OCI-LY1 (cell line): ENCODE measurements around the gene GAPDHS.

ENCODE experiments used
- H2AFZ ChIP-seq: fragments of 200-600 bp; sonication (generic), shearing (Covaris generic); 2 replicates; pipeline ENCODE4 v1.6.0; 2014; ENCODE audit warnings: antibody characterized with exemption, mild to moderate bottlenecking, low read length
- H3F3A ChIP-seq: fragments of 200-600 bp; sonication (generic), shearing (Covaris generic); 2 replicates; pipeline ENCODE4 v1.6.0; 2014; ENCODE audit warnings: mild to moderate bottlenecking, antibody characterized with exemption, low read length, moderate library complexity; ENCODE audit not compliant: insufficient read depth
- H3K27ac ChIP-seq: fragments of 200-600 bp; sonication (generic); 2 replicates; pipeline ENCODE4 v1.5.1; 2014; ENCODE audit warnings: low read length, mixed run types, mild to moderate bottlenecking, low read depth; ENCODE audit not compliant: poor library complexity, severe bottlenecking
- H3K27me3 ChIP-seq: fragments of 200-600 bp; sonication (generic); 2 replicates; pipeline ENCODE4 v1.6.0; 2014; ENCODE audit warnings: antibody characterized with exemption, mild to moderate bottlenecking, low read length, moderate library complexity; ENCODE audit not compliant: insufficient read depth
- H3K36me3 ChIP-seq: fragments of 200-600 bp; sonication (generic); 2 replicates; pipeline ENCODE4 v1.6.1; 2014; ENCODE audit warnings: mild to moderate bottlenecking, antibody characterized with exemption, low read length, moderate library complexity, mixed read lengths; ENCODE audit not compliant: insufficient read depth
- H3K4me1 ChIP-seq: fragments of 200-600 bp; sonication (generic); 2 replicates; pipeline ENCODE4 v1.5.1; 2014; ENCODE audit warnings: mild to moderate bottlenecking, low read length, moderate library complexity; ENCODE audit not compliant: insufficient read depth, severe bottlenecking
- H3K4me2 ChIP-seq: fragments of 200-600 bp; sonication (generic), shearing (Covaris generic); 2 replicates; pipeline ENCODE4 v1.6.1; 2014; ENCODE audit warnings: low read length
- H3K4me3 ChIP-seq: fragments of 200-600 bp; sonication (generic); 2 replicates; pipeline ENCODE4 v1.5.1; 2014; ENCODE audit warnings: low read length, low read depth, mild to moderate bottlenecking, mixed read lengths; ENCODE audit not compliant: poor library complexity, severe bottlenecking
- H3K79me2 ChIP-seq: fragments of 200-600 bp; shearing (Covaris generic); 2 replicates; pipeline ENCODE4 v1.6.1; 2016; ENCODE audit warnings: mixed run types, low read length, mixed read lengths; ENCODE audit not compliant: insufficient read depth
- H3K9ac ChIP-seq: fragments of 200-600 bp; sonication (generic), shearing (Covaris generic); 2 replicates; pipeline ENCODE4 v1.6.1; 2014; ENCODE audit warnings: mild to moderate bottlenecking, low read length, mixed read lengths
- H3K9me2 ChIP-seq: fragments of 200-600 bp; sonication (generic), shearing (Covaris generic); 2 replicates; pipeline ENCODE4 v1.6.1; 2014; ENCODE audit warnings: low read depth, mild to moderate bottlenecking, low read length, mixed read lengths
- H3K9me3 ChIP-seq: fragments of 200-600 bp; shearing (Covaris generic); 2 replicates; pipeline ENCODE4 v1.6.1; 2014; ENCODE audit warnings: low read length, mixed read lengths
- H4K20me1 ChIP-seq: fragments of 200-600 bp; sonication (generic), shearing (Covaris generic); 2 replicates; pipeline ENCODE4 v1.6.0; 2016; ENCODE audit warnings: mild to moderate bottlenecking, low read length; ENCODE audit not compliant: insufficient read depth
- EZH2 ChIP-seq: fragments of 200-600 bp; sonication (generic), shearing (Covaris generic); IDR thresholded peaks from 2 replicates; pipeline ENCODE4 v1.8.0; 2017; ENCODE audit warnings: borderline replicate concordance, mixed run types, mild to moderate bottlenecking, antibody characterized with exemption, low read length, moderate library complexity, mixed read lengths
- TF ChIP-seq, protein P1 (sequence below): fragments of 200-600 bp; sonication (generic), shearing (Covaris generic); IDR thresholded peaks from 2 replicates; pipeline ENCODE4 v1.5.1; 2017; ENCODE audit warnings: mild to moderate bottlenecking, antibody characterized with exemption, low read length, moderate library complexity, mixed read lengths

Gene GAPDHS

DNA sequence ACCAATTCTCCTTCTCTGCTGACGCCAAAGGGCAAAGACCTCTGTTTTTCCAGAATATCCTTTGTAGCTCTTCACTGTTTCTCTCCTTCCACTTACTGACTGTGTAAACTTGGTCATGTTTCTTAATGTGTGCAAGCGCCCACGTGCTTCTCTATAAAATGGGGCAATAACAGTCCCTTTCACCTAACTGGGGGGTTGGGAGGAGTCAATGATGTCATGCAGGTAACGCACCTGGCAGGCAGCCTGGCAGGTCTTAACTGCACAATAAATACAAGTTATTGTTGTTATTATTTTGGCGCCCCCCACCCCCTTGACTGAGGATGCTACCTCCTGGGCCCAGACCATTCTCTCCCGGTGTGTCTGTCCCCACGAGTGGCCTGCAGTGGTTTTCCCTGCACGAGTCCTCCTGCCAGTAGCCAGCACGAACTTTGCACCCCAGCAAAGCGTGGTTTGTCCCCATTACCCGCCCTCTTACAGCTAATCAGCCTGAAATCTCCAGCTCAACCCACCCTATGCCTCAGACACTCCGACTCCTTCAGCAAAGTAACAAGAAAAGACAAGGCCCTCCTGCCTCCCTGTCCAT lies 10.4 kb upstream of the GAPDHS start:
- Histone ChIP-seq H3K36me3 (no peaks in the 10 kb centered on the region), H3K9ac (no peak overlapping the region), H3K4me2 (no peak overlapping the region), H3F3A (no peaks in the 10 kb centered on the region), H3K9me2 (no peaks in the 10 kb centered on the region), H4K20me1 (no peaks in the 10 kb centered on the region), H3K4me1 (no peaks in the 10 kb centered on the region), H3K9me3 (no peaks in the 10 kb centered on the region), H2AFZ (no peak overlapping the region), H3K27ac (no peak overlapping the region), H3K4me3 (no peak overlapping the region), H3K79me2 (no peaks in the 10 kb centered on the region), H3K27me3 (0 out of 2 replicates have a peak, but pooled peaks cover 10% of the 10 kb centered on the region)
- no peak for TF ChIP-seq EZH2
- TF ChIP-seq, protein P1, sequence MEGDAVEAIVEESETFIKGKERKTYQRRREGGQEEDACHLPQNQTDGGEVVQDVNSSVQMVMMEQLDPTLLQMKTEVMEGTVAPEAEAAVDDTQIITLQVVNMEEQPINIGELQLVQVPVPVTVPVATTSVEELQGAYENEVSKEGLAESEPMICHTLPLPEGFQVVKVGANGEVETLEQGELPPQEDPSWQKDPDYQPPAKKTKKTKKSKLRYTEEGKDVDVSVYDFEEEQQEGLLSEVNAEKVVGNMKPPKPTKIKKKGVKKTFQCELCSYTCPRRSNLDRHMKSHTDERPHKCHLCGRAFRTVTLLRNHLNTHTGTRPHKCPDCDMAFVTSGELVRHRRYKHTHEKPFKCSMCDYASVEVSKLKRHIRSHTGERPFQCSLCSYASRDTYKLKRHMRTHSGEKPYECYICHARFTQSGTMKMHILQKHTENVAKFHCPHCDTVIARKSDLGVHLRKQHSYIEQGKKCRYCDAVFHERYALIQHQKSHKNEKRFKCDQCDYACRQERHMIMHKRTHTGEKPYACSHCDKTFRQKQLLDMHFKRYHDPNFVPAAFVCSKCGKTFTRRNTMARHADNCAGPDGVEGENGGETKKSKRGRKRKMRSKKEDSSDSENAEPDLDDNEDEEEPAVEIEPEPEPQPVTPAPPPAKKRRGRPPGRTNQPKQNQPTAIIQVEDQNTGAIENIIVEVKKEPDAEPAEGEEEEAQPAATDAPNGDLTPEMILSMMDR = no peak

DNA sequence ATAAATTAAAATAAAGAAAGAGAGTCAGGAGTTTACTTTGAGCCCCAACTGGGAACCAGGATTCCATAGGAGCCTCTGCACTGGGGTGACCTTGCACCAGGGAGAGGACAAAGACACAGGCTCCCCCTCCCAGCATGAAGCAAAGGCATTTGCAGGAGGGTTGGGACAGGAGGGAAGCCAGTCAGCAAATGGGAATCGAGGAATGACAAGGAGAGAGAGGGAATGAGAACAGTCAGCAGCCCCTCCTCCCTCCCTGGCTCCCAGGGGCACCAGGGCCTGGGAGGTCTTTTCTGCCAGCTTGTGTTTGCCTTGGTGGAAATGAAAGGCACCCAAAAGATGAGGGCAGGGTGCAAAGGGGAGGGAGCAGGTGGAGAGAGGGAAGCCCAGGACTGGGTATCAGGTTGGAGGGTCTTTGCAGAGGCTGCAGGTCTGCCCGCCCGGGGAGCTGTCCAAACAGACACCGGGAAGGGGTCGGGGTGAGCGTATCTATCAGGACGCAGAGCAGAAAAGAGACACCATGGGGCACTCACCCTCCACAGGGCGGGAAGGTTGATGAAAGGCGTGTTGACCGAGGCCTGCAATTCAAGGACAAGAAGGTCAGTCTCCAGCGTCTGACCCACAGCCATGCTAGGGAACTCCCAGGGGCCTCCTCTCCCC lies 8.9 kb upstream of the GAPDHS start:
- H3K9ac ChIP-seq = no peak overlapping the region
- H3K9me2 ChIP-seq = no peaks in the 10 kb centered on the region
- no peaks in the 10 kb centered on the region for H3K9me3 ChIP-seq
- H3K79me2 ChIP-seq = no peaks in the 10 kb centered on the region
- no peak for TF ChIP-seq EZH2
- TF ChIP-seq, protein P1 = no peak
- no peak overlapping the region for H3K4me2 ChIP-seq
- H3K36me3 ChIP-seq = no peaks in the 10 kb centered on the region
- H3K27ac ChIP-seq = no peak overlapping the region
- no peaks in the 10 kb centered on the region for H4K20me1 ChIP-seq
- 0 out of 2 replicates have a peak, but pooled peaks cover 5% of the 10 kb centered on the region for H3K27me3 ChIP-seq
- H3K4me1 ChIP-seq = no peaks in the 10 kb centered on the region
- H2AFZ ChIP-seq = no peak overlapping the region
- H3K4me3 ChIP-seq = no peak overlapping the region
- H3F3A ChIP-seq = no peaks in the 10 kb centered on the region

DNA sequence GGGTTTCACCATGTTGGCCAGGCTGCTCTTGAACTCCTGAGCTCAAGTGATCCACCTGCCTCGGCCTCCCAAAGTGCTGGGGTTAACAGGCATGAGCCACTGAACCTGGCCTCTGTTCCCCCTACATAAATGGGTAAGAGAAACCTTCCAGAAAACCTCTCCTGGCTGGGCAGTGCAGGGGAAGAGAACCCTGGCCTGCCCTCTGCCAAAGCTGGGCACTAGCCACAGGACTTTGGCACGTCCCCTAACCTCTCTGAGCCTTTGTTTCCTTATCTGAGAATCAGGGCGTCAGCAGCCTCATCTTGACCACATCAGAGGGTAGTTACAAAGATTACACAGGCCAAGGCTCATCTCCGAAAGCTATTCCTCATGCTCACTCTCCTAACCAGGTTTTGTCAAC lies 7.4 kb upstream of the GAPDHS start:
- Histone ChIP-seq H3K9ac (no peak overlapping the region), H3K4me2 (no peak overlapping the region), H3K9me3 (no peaks in the 10 kb centered on the region), H4K20me1 (no peaks in the 10 kb centered on the region), H3K4me1 (no peaks in the 10 kb centered on the region), H3K9me2 (no peaks in the 10 kb centered on the region), H3K79me2 (no peaks in the 10 kb centered on the region), H3K4me3 (no peak overlapping the region), H3K36me3 (no peaks in the 10 kb centered on the region), H3K27ac (no peak overlapping the region), H3F3A (no peaks in the 10 kb centered on the region), H3K27me3 (0 out of 2 replicates have a peak, but pooled peaks cover 5% of the 10 kb centered on the region), H2AFZ (no peak overlapping the region)
- no peak for TF ChIP-seq EZH2
- TF ChIP-seq, protein P1 = no peak
